Hepatocyte (in vitro differentiated cells): Measurements from ENCODE around the gene SKOR2. TPM values are rescaled to one million over a fixed set of nuclear protein-coding genes. Genes with fewer than 3 reads are reported as not detected.
"Not testable (repeated sequence)": the region's sequence is repeated elsewhere in the genome, so short reads cannot be mapped to it uniquely, and the experiment has no call there.

Source experiments
- DNase-seq: peaks from one replicate; pipeline ENCODE4 v3.0.0-alpha.2; 2016; ENCODE audit warnings: low spot score
- H2AFZ ChIP-seq: fragments of 200-600 bp; sonication (generic); 2 replicates; pipeline ENCODE4 v1.6.0; 2016; ENCODE audit warnings: antibody characterized with exemption, mild to moderate bottlenecking
- H3K27ac ChIP-seq: fragments of 200-600 bp; sonication (generic); 2 replicates; pipeline ENCODE4 v1.5.1; 2016; ENCODE audit warnings: mild to moderate bottlenecking
- H3K27me3 ChIP-seq: fragments of 200-600 bp; sonication (generic); 2 replicates; pipeline ENCODE4 v1.6.1; 2016
- H3K36me3 ChIP-seq: fragments of 200-600 bp; sonication (generic); replicated peaks from 2 replicates; pipeline ENCODE4 v1.5.1; 2016; ENCODE audit warnings: low read depth; ENCODE audit not compliant: insufficient read depth
- H3K4me1 ChIP-seq: fragments of 200-600 bp; sonication (generic); 2 replicates; pipeline ENCODE4 v1.5.1; 2016; ENCODE audit warnings: mild to moderate bottlenecking, moderate library complexity; ENCODE audit not compliant: insufficient read depth
- H3K4me2 ChIP-seq: fragments of 200-600 bp; sonication (generic); 2 replicates; pipeline ENCODE4 v1.6.0; 2016
- H3K4me3 ChIP-seq: fragments of 200-600 bp; sonication (generic); 2 replicates; pipeline ENCODE4 v1.5.1; 2016; ENCODE audit warnings: mild to moderate bottlenecking
- H3K79me2 ChIP-seq: fragments of 200-600 bp; sonication (generic); 2 replicates; pipeline ENCODE4 v1.6.0; 2017; ENCODE audit warnings: mild to moderate bottlenecking
- H3K9me2 ChIP-seq: fragments of 200-600 bp; sonication (generic); replicated peaks from 2 replicates; pipeline ENCODE4 v1.6.0; 2017; ENCODE audit warnings: mild to moderate bottlenecking; ENCODE audit not compliant: insufficient read depth
- H3K9me3 ChIP-seq: fragments of 200-600 bp; sonication (generic); 2 replicates; pipeline ENCODE4 v1.5.1; 2016; ENCODE audit warnings: low read depth, mild to moderate bottlenecking
- H4K20me1 ChIP-seq: fragments of 200-600 bp; sonication (generic); 2 replicates; pipeline ENCODE4 v1.6.0; 2016; ENCODE audit warnings: mild to moderate bottlenecking; ENCODE audit not compliant: insufficient read depth, poor library complexity, severe bottlenecking
- EZH2 ChIP-seq: fragments of 200-600 bp; sonication (generic); IDR thresholded peaks from 2 replicates; pipeline ENCODE4 v1.6.1; 2016; ENCODE audit warnings: antibody characterized with exemption, mild to moderate bottlenecking, borderline replicate concordance
- EZH2phosphoT487 ChIP-seq: fragments of 200-600 bp; sonication (generic); IDR thresholded peaks from one replicate; pipeline ENCODE4 v1.6.1; 2018; ENCODE audit warnings: antibody characterized with exemption, mild to moderate bottlenecking, low read depth, moderate library complexity; ENCODE audit not compliant: unreplicated experiment, severe bottlenecking
- WGBS: methylation state at CpG from one replicate; pipeline ENCODE4 v1.1.6; 2016; ENCODE audit warnings: low lambda C conversion rate; ENCODE audit errors: missing lambda C conversion rate; 5-methylcytosine and 5-hydroxymethylcytosine counted together
- polyA plus RNA-seq: library from polyadenylated mRNA; unstranded; fragments of >200 nt; fragmentation: Nextera tagmentation; extraction: Ambion mirVana; gene quantifications from 2 replicates; pipeline ENCODE4 v1.2.1, GENCODE V29; 2016
- total RNA-seq: library from RNA; depleted of rRNA; stranded (reverse); fragments of >200 nt; gene quantifications from 2 replicates; pipeline ENCODE4 v1.2.3, GENCODE V29; 2014
- TF ChIP-seq, protein P1 (sequence below): fragments of 200-600 bp; sonication (generic); IDR thresholded peaks from 2 replicates; pipeline ENCODE4 v1.5.1; 2016; ENCODE audit warnings: antibody characterized with exemption, mild to moderate bottlenecking; ENCODE audit not compliant: poor library complexity

The SKOR2 gene
- total and polyA plus RNA-seq, 2 experiments from 2014 or later, result not detected

DNA sequence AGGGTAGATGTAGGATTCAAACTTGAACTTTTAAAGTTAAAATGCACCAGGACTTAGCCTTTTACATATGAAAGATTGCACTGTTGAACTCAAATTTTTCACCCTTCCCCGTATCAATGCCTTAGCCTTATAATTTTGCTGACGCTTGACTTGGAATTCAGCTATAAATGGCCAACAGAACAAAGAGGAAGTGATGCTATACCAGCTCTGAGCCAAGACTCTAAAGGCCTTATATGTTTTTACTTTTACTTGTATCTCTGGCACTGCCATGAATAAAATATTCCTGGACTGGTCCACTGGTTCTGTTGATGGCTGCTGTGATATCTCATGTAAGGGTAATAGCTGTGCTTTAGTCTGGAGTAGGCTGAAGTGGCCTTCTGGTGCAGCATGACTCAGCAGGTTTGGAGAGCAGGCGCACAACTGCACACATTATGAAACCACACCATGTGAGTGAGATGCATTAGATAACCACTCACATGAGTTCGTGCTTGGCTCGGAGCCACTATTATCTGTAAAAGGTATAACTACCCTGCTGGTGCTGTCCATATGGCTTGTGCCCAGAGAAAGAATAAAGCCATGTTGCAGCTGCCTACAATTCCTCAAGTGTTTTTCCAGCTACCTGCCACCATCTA is 66.9 kb downstream of the SKOR2 start:
- Histone ChIP-seq H3K79me2 (no peaks in the 10 kb centered on the region), H3K27me3 (no peaks in the 10 kb centered on the region), H3K27ac (no peak overlapping the region), H3K4me2 (no peak overlapping the region), H2AFZ (no peak overlapping the region), H3K4me1 (no peaks in the 10 kb centered on the region), H3K4me3 (no peak overlapping the region), H3K9me3 (no peaks in the 10 kb centered on the region), H3K9me2 (no peaks in the 10 kb centered on the region), H4K20me1 (no peaks in the 10 kb centered on the region), H3K36me3 (no peaks in the 10 kb centered on the region)
- 85% methylated on average over 5 of the region's 5 CpGs for WGBS
- TF ChIP-seq EZH2phosphoT487 (no peak), EZH2 (no peak)
- TF ChIP-seq, protein P1, sequence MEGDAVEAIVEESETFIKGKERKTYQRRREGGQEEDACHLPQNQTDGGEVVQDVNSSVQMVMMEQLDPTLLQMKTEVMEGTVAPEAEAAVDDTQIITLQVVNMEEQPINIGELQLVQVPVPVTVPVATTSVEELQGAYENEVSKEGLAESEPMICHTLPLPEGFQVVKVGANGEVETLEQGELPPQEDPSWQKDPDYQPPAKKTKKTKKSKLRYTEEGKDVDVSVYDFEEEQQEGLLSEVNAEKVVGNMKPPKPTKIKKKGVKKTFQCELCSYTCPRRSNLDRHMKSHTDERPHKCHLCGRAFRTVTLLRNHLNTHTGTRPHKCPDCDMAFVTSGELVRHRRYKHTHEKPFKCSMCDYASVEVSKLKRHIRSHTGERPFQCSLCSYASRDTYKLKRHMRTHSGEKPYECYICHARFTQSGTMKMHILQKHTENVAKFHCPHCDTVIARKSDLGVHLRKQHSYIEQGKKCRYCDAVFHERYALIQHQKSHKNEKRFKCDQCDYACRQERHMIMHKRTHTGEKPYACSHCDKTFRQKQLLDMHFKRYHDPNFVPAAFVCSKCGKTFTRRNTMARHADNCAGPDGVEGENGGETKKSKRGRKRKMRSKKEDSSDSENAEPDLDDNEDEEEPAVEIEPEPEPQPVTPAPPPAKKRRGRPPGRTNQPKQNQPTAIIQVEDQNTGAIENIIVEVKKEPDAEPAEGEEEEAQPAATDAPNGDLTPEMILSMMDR, result no peak
- DNase-seq, result peak; percentile 73

DNA sequence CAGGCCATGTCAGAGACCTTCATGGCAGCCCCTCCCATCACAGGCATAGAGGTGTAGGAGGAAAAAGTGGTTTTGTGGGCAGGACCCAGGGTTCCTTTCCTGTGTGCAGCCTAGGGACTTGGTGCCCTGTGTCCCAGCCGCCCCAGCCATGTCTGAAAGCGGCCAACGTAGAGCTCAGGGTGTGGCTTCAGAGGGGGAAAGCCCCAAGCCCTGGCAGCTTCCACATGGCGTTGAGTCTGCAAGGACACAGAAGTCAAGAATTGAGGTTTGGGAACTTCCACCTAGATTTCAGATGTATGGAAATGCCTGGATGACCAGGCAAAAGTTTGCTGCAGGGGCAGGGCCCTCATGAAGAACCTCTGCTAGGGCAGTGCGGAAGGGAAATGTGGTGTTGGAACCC is 69.3 kb downstream of the SKOR2 start:
- DNase-seq, H2AFZ ChIP-seq, H3K27me3 ChIP-seq, H3K9me3 ChIP-seq, H3K27ac ChIP-seq, H3K79me2 ChIP-seq, H3K36me3 ChIP-seq, H4K20me1 ChIP-seq, H3K4me1 ChIP-seq, H3K9me2 ChIP-seq, H3K4me3 ChIP-seq, H3K4me2 ChIP-seq: not testable (repeated sequence)
- 85% methylated on average over 5 of the region's 5 CpGs for WGBS

DNA sequence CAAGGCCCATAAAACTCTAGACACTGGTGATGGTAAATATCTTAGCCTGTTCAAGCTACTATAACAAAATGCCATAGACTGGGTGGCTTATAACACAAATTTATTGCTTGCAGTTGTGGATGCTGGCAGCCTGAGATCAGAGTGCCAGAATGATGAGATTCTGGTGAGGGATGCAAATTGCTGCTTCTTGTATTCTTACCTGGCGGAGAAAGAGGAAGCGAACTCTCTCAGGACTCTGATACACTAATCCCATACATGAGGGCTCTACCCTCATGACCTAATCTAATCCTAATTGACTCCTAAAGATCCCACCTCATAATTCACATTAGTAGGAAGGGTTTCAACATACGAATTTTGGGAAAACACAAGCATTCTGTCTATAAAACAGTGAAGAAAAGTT is 70.7 kb downstream of the SKOR2 start:
- Histone ChIP-seq H3K27me3 (no peaks in the 10 kb centered on the region), H3K9me3 (no peaks in the 10 kb centered on the region), H3K4me1 (no peaks in the 10 kb centered on the region), H3K4me3 (no peak overlapping the region), H3K36me3 (no peaks in the 10 kb centered on the region), H3K79me2 (peaks cover 2% of the 10 kb centered on the region), H3K9me2 (no peaks in the 10 kb centered on the region), H3K4me2 (no peak overlapping the region), H2AFZ (no peak overlapping the region), H4K20me1 (no peaks in the 10 kb centered on the region), H3K27ac (no peak overlapping the region)
- no peak for TF ChIP-seq EZH2
- no peak for TF ChIP-seq EZH2phosphoT487
- TF ChIP-seq, protein P1, result no peak
- WGBS, result 81% methylated on average over 3 of the region's 3 CpGs
- no peak for DNase-seq

DNA sequence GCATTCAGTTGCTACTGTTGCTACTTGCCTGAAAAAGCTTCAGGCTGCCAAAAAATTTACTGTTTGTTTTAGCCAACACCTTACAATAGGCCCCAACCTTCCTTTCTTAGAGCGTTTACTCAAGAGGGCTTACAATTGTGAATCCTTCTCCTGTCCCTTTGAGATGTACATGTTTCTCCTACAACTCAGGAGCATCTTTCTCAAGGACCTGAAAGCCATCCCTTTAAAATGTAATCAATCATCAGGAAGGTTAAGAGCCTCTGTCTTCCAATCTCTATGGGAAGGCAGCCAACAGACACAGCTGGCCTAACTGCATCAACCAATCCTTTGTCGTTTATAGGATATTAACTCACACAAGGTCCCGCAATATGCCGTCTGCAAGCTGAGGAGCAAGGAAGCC is 71.9 kb downstream of the SKOR2 start:
- DNase-seq, result no peak
- Histone ChIP-seq H3K36me3 (no peaks in the 10 kb centered on the region), H2AFZ (no peak overlapping the region), H3K9me2 (no peaks in the 10 kb centered on the region), H3K79me2 (peaks cover 14% of the 10 kb centered on the region), H3K4me3 (no peak overlapping the region), H3K4me1 (peaks cover 7% of the 10 kb centered on the region), H3K4me2 (no peak overlapping the region), H4K20me1 (peaks cover 7% of the 10 kb centered on the region), H3K27ac (no peak overlapping the region), H3K27me3 (no peaks in the 10 kb centered on the region), H3K9me3 (no peaks in the 10 kb centered on the region)
- WGBS, result 75% methylated on average over 4 of the region's 4 CpGs
- TF ChIP-seq EZH2, result no peak
- no peak for TF ChIP-seq EZH2phosphoT487
